GM18951 (cell line): ENCODE results near the gene RPS28.

Experiments
- POLR2A ChIP-seq: IDR thresholded peaks from 4 replicates; pipeline ENCODE4 v1.6.1; 2011; ENCODE audit warnings: mild to moderate bottlenecking; ENCODE audit not compliant: insufficient read length, insufficient read depth; ENCODE audit errors: extremely low read depth
- in situ Hi-C: fragments of 300-500 bp; cut with MboI; formaldehyde crosslinking; loops from one replicate; pipeline ENCODE4 v1.12.0; 2022; ENCODE audit warnings: low sequenced_read_pairs, mixed read lengths, inconsistent platforms; ENCODE audit not compliant: unreplicated experiment

RPS28 gene

GRCh38 chr19:8363803-8364771 is 42.8 kb downstream of the RPS28 start, which contains the start of gene ANGPTL4:
Gene ANGPTL4, plus strand, starts transcription at chr19:8364155. Its CDS starts 167 bp downstream, at chr19:8364322.
- in situ Hi-C loops: no loop called here
- no peak for TF ChIP-seq POLR2A

DNA sequence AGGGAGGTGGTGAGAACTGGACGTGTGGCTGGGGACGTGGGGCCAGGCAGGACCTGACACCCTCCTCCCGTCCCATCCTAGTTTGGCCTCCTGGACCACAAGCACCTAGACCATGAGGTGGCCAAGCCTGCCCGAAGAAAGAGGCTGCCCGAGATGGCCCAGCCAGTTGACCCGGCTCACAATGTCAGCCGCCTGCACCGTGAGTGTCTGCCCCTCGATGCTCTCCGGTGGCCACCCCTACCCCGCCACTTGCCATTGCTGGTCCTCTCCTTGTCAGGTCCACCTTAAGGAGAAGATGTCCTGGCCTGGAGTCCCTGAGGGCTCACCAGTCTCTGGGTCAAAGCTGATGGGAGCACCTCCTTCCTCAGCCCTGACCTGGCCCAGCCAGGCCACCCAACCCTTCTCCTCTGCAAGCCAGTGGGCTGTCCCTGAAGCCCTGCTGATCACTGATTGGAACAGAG is 44.9 kb downstream of the RPS28 start:
- in situ Hi-C loops: no loop called here
- no peak for TF ChIP-seq POLR2A

- TF ChIP-seq POLR2A: no peak
- in situ Hi-C loops: no loop called here
Measured at GRCh38 chr19:8366961-8367326, 45.6 kb downstream of the RPS28 start.

- TF ChIP-seq POLR2A: no peak
- in situ Hi-C loops: no loop called here
Measured at GRCh38 chr19:8367327-8368001, 46.2 kb downstream of the RPS28 start.

GRCh38 chr19:8370176-8371010 is 49.1 kb downstream of the RPS28 start:
- TF ChIP-seq POLR2A: no peak
- in situ Hi-C loops: no loop called here

DNA sequence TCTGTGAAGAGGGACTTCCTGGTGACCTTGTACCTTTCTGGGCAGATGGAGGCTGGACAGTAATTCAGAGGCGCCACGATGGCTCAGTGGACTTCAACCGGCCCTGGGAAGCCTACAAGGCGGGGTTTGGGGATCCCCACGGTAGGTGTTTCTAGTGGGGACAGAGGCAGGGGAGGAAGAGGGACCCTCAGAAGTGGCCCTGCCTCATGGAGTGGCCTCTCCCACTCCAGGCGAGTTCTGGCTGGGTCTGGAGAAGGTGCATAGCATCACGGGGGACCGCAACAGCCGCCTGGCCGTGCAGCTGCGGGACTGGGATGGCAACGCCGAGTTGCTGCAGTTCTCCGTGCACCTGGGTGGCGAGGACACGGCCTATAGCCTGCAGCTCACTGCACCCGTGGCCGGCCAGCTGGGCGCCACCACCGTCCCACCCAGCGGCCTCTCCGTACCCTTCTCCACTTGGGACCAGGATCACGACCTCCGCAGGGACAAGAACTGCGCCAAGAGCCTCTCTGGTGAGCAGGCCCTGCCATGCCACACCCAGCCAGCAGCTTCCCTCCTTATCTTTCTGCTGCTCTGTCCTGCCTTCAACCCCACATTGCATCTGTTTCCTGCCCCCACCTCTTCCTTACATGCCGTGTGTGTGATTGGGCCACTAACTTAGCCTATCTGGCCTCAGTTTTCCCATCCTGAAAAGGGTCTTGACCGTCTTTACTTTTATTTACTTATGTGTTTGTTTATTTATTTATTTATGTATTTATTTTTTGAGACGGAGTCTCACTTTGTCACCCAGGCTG is 49.9 kb downstream of the RPS28 start:
- in situ Hi-C loops: no loop called here
- no peak for TF ChIP-seq POLR2A
